ENCODE measurements around the gene LYST.

Gene LYST

DNA sequence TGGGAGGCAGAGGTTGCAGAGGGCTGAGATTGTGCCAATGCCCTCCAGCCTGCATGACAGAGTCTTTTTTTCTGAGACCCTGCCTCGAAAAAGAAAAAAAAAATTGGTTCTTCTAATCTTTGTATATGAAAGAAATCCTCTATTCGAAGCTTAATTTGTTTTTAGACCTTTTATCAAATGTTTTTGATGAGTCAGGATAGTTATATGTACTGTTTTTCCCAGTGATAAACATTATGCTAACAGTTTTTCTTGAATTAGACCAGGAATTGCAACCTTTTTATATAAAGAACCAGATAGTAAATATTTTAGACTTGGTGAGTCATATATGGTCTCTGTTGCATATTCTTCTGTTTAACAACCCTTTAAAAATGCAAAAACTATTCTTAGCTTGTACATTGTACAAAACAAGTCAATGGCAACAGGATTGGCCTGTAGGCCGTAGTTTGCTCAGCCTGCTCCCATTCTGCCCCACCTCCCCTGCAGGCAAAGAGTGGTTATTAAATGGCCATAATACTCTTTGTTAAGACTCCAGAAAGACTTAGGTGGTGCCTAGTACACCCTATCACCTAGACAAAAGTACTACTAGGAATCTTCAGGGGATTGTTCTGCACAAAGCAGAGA lies 45.2 kb downstream of the LYST start:
- TF ChIP-seq, protein P1, sequence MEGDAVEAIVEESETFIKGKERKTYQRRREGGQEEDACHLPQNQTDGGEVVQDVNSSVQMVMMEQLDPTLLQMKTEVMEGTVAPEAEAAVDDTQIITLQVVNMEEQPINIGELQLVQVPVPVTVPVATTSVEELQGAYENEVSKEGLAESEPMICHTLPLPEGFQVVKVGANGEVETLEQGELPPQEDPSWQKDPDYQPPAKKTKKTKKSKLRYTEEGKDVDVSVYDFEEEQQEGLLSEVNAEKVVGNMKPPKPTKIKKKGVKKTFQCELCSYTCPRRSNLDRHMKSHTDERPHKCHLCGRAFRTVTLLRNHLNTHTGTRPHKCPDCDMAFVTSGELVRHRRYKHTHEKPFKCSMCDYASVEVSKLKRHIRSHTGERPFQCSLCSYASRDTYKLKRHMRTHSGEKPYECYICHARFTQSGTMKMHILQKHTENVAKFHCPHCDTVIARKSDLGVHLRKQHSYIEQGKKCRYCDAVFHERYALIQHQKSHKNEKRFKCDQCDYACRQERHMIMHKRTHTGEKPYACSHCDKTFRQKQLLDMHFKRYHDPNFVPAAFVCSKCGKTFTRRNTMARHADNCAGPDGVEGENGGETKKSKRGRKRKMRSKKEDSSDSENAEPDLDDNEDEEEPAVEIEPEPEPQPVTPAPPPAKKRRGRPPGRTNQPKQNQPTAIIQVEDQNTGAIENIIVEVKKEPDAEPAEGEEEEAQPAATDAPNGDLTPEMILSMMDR (conservative IDR thresholded peaks at IDR 0.05; ENCODE audit: low read depth): no peak
- ChIA-PET CTCF (no interaction called here), POLR2A (ENCODE audit: low non-redundant PET) (no interaction called here)
- H3K27ac ChIP-seq: no peak overlapping the region
- DNase-seq (ENCODE audit: low spot score): no peak

DNA sequence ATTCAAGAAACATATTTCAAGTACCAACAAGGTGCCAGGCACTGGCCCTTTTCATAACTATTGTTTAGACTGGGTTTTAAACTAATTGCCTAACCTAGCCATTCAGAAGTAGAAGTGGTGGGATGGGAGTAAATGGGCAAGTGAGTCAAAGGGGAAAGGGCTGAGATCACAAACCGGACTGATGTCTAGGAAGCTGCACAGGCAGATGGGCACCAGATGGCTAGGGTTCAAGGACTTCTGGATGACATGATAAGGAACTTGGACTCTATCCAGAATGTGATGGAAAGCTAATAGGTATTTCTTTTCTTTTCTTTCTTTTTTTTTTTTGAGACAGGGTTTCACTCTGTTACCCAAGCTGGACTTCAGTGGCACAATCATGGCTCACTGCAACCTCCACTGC lies 46.6 kb downstream of the LYST start:
- TF ChIP-seq, protein P1 (conservative IDR thresholded peaks at IDR 0.05; ENCODE audit: low read depth): no peak
- ChIA-PET POLR2A (ENCODE audit: low non-redundant PET) (no interaction called here), CTCF (interaction anchor here (0.6 kb wide), 1 partner anchor 12 kb away, joined by 3 read pairs; no protein-coding TSS in a partner anchor)
- DNase-seq (ENCODE audit: low spot score): no peak
- H3K27ac ChIP-seq: no peak overlapping the region

DNA sequence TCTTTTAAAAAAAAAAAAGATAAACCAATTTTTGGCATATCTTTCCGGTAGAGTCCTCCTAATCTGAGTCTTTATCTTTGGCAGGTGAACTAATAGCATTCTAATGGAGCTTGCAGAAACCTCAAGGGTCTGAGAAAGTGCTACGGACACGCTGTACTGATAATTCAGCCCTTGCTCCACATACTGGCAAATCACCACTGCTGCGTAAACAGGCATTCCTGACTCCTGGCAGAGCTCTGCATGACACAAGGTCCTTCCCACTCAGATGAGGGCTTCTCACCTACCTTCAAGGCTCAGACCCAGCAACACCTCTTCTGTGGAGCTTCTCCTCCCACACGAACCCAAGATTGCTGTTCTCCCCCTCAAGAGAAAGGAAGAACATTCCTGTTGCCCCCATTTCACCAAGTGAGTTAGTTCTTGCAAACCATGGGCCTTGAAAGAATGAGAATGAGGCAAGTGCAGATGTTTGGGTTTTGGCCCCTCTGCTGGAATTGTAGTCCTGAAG lies 48.0 kb downstream of the LYST start:
- no peak for DNase-seq (ENCODE audit: low spot score)
- TF ChIP-seq, protein P1 (conservative IDR thresholded peaks at IDR 0.05; ENCODE audit: low read depth): no peak
- ChIA-PET CTCF (interaction anchor here (0.6 to 0.7 kb wide), 2 partner anchors 13 to 26 kb away, joined by 3 to 4 read pairs; no protein-coding TSS in a partner anchor), POLR2A (ENCODE audit: low non-redundant PET) (no interaction called here)
- H3K27ac ChIP-seq: no peak overlapping the region

DNA sequence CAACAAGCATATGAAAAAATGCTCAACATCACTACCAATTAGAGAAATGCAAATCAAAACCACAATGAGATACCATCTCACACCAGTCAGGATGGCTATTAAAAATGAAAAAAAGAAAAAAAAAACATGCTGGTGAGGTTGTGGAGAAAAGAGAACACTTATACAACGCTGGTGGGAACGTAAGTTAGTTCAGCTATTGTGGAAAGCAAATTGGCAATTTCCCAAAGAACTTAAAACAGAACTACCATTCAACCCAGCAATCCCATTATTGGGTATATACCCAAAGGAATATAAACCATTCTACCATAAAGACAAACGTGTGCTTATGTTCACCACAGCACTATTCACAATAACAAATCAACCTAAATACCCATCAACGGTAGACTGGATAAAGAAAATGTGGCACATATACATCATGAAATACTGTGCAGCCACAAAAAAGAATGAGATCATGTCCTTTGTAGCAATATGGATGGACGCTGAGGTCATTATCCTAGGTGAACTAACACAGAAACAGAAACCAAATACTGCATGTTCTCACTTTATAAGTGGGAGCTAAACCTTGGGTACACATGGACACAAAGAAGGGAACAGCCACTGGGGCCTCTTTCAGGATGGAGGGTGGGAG lies 49.5 kb downstream of the LYST start:
- TF ChIP-seq, protein P1 (conservative IDR thresholded peaks at IDR 0.05; ENCODE audit: low read depth): no peak
- no peak overlapping the region for H3K27ac ChIP-seq
- ChIA-PET CTCF (interaction anchor here (0.7 kb wide), 2 partner anchors 13 to 34 kb away, joined by 3 read pairs; no protein-coding TSS in a partner anchor), POLR2A (ENCODE audit: low non-redundant PET) (no interaction called here)
- DNase-seq (ENCODE audit: low spot score): no peak

DNA sequence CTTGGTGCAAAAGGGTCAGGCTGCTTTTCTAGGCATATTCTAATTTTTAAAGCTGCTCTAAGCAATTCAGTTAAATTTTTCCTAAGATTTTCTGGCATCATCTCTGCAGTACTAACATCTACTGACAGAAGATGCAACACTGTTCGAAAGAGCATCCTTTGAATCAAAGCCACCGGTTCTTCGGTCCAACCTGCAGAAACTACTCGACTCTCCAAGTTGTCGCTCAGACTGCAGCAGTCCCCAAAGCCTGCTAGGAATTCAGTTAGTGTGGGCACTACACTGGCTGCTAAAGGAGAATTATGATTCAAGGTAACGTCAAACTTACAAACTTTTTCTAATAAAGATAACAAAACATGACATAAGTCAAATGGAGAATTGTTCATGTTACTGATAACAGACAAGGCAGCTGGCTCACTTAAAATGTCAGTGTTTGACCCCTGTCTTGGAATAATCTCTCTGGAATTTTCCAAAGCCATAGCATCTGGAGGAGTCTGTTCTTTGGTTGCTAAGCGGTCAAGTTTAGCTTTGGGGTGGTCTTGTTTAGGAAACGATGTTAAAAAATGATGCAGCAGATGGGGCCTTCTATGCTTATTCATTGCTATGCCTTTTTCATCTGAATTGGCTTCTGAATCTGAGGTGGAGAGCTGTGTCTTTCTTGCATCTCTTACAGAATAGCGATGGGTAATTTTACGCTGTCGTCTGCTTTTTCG lies 56.9 kb downstream of the LYST start:
- DNase-seq (ENCODE audit: low spot score): no peak
- CTCF ChIA-PET: no interaction called here
- TF ChIP-seq, protein P1 (conservative IDR thresholded peaks at IDR 0.05; ENCODE audit: low read depth): no peak
- POLR2A ChIA-PET (ENCODE audit: low non-redundant PET): no interaction called here
- H3K27ac ChIP-seq: no peak overlapping the region

DNA sequence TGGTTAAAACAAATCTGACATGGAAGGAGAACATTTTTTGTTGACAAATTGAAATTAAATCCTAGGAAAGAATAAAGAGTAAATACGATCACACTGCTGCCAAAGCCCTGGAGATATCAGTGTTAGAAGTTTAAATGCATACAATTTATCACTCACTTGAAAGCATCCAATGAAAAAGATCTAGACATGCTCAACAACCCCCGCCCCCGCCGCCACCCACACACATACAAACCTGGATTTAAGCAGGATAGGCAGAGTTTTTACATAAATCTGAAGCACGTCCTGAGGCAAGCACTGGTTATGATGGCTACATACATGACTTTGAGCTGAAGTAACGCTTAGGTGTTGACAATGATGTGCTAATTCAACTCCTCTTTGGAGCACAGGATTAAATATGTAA lies 58.5 kb downstream of the LYST start:
- no peak overlapping the region for H3K27ac ChIP-seq
- TF ChIP-seq, protein P1 (conservative IDR thresholded peaks at IDR 0.05; ENCODE audit: low read depth): no peak
- ChIA-PET POLR2A (ENCODE audit: low non-redundant PET) (no interaction called here), CTCF (interaction anchor here (0.6 to 1.4 kb wide), 3 partner anchors 12 to 350 kb away, joined by 3 read pairs; no protein-coding TSS in a partner anchor)
- DNase-seq (ENCODE audit: low spot score): no peak
